Coronary artery (tissue), 2 donors: ENCODE measurements around the gene TBC1D16.

ENCODE experiments used
- DNase-seq: peaks from one replicate; pipeline ENCODE4 v3.0.0-alpha.2; 2017; ENCODE audit warnings: low spot score
- H3K27ac ChIP-seq, 2 donors: fragments of 200-600 bp; sonication (generic); one replicate each; pipeline ENCODE4 v1.5.1; 2016 to 2019
- H3K4me3 ChIP-seq: fragments of 200-600 bp; sonication (generic); 2 replicates; pipeline ENCODE4 v1.5.1; 2016; ENCODE audit warnings: mild to moderate bottlenecking, moderate library complexity
- CTCF ChIP-seq: fragments of 200-600 bp; sonication (generic); IDR thresholded peaks from one replicate; pipeline ENCODE4 v1.5.1; 2019; ENCODE audit warnings: antibody characterized with exemption

The TBC1D16 gene

DNA sequence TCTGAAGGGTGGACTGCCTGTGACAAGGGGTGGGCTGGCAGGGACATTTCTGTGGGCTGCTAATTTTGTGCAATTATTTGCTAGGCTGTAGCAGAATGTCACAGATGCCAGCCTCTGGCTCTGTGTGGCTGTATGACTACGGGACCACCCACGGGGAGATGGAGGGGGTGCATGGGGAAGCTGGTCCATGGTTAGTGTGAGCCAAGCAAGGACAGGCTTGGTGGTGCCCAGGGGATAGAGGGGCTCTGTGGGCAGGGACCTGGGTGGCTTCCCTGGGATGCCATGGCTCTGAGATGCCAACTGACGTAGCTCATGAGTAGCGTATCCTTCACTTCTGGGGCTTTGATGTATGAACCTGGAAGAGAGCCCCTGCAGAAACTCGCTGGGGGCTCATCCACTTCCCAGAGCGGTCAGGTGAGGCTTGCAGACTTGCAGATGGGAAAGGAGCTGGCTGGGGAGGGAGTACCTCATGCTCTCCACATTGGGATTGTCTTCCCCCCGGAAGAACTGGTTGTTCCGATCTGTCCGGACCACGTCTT lies 87.2 kb downstream of the TBC1D16 start:
- peak; percentile 62 for DNase-seq
- no peak overlapping the region for H3K27ac ChIP-seq
- no peak overlapping the region for H3K4me3 ChIP-seq
- no peak for TF ChIP-seq CTCF

DNA sequence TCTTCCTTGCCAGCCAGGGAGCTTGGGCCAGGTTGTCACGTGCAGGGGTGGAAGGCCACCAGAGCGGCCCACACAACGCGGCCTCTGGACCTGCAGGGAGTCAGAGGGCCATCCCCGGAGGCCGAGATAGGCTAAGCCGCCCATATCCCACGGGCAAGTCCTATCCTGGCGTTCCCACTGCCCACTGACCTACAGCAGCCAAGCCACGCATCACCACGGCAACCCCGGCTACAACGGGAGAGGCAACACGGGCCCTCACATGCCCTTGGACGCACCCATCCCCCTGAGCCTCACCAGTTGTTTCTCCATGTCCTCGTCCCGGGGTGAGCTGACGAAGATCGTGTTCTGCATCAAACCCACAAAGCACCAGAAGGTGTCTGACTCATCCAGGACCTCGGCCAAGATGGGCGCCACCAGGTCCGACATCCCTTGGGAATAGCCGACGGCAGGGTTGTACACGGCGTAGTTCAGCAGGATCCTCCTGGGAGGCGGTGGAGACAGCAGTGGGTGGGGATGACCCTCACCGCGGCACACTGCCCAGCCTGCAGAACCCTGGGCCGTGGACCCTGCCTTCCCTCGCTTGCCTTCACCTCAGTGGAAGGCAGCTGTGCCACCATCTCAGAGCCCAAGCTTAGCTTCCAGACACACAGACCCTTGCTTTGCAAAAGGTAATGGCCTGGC lies 88.2 kb downstream of the TBC1D16 start:
- no peak overlapping the region for H3K4me3 ChIP-seq
- DNase-seq: peak; percentile 60
- no peak overlapping the region for H3K27ac ChIP-seq
- TF ChIP-seq CTCF: no peak

- no peak overlapping the region for H3K4me3 ChIP-seq
- no peak overlapping the region for H3K27ac ChIP-seq
- DNase-seq: peak; percentile 63
- no peak for TF ChIP-seq CTCF
Measured at GRCh38 chr17:79946352-79947231, 89.1 kb downstream of the TBC1D16 start.

- no peak overlapping the region for H3K27ac ChIP-seq
- no peak for TF ChIP-seq CTCF
- no peak overlapping the region for H3K4me3 ChIP-seq
- peak; percentile 61 for DNase-seq
Measured at GRCh38 chr17:79945591-79946255, 89.9 kb downstream of the TBC1D16 start.

DNA sequence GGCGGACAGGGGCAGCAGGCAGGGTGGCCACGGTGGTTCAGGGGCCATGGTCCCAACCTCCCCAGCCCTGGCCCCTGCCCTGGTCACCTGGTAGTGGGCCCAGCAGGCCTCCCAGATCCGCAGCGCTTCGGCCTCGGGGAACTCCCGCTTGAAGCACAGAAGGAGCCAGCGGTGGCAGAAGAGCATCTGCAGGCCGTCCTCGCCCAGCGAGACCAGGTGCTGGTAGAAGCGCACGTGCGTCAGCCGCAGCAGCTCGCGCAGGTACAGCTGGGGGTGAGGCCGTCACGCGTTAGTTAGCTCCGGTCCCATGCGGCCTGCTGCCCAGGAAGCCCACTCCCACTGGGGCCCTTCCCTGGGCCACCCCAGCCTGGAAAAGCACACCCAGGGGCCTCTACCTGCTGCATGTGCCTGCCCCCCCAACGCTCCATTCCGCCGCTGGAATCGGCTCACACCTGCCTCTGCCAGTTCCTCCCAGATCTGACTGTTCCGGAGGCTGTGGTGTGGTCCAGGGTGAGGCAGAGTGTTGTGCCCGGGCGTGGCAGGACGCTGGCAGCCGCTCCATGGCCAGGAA lies 90.8 kb downstream of the TBC1D16 start:
- DNase-seq: peak; percentile 66
- no peak for TF ChIP-seq CTCF
- no peak overlapping the region for H3K27ac ChIP-seq
- no peak overlapping the region for H3K4me3 ChIP-seq

DNA sequence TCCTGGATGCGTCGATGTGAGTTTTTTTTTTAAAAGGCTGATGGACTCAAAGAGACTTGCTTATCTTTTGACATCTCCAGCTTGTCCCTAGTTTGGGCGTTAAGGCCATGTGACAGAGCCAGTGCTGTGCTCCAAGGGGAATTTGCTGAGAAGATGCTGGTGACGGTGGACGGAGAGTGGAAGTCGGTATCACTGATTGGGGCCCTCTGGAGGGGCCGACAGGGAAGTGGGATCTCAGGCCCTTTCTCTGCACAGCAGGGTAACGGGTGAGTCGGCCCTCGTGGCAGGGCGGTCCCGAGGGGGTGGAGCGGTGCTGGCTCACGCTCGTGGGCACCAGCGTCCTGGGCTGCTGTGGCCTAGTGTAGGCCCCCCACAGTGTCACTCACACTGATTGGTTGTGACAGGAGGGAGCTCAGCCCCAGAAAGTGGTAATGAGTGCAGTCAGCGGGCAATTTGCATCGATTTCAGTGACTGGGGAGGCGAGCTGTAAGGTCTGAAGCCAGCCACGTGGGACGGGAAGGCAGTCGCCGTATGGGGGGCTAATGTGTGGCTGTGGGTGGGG lies 91.3 kb downstream of the TBC1D16 start:
- DNase-seq: peak; percentile 64
- no peak overlapping the region for H3K27ac ChIP-seq
- H3K4me3 ChIP-seq: no peak overlapping the region
- TF ChIP-seq CTCF: no peak
